SIG-M5 treated with dmso at 0.1 percent for 504 hours (cell line): ENCODE measurements around the gene GPR21.

Experiments used
- DNase-seq: peaks from one replicate; lab custom pipeline; 2025; ENCODE audit not compliant: unreplicated experiment; lab: John Stamatoyannopoulos, UW

GPR21 gene, protein sequence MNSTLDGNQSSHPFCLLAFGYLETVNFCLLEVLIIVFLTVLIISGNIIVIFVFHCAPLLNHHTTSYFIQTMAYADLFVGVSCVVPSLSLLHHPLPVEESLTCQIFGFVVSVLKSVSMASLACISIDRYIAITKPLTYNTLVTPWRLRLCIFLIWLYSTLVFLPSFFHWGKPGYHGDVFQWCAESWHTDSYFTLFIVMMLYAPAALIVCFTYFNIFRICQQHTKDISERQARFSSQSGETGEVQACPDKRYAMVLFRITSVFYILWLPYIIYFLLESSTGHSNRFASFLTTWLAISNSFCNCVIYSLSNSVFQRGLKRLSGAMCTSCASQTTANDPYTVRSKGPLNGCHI

DNA sequence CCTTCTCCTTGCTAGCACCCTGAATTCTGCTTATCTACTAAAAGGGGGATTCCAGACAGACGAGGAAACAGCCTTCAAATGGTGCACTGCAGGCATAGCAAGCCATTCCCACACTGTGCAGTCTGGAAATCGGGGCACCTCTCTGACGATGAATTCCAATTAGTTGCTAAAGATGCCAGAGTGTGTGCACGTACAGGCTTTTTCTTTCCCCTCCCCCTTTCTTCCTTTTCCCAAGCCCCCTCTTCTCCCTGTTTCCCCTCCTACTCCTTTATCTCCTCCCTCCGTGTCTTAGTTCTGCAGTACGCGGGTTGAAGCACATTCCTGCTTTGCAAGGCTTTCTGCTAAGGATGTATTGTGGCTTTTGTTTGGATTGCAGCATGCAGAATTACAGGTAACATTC lies at the start of gene GPR21:
TSS of gene GPR21 (plus strand) at position 316 of the 400 bp plus-strand sequence. CDS start 900 bp downstream, outside the sequence.
- no peak for DNase-seq

DNA sequence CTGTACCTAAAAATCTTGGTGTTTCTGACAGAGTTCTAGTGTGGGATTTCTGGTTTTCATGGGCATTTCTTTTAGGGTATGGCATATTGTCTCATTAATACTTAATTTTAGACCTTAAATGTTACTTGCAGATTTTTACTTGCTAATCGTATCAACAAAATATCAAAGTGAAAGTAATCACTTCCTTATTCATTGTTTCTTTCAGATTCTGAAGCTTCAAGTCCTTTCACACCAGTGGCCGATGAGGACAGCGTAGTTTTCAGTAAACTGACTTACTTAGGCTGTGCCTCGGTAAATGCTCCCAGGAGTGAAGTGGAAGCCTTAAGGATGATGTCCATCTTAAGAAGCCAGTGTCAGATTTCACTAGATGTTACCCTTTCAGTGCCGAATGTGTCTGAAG lies 47.5 kb upstream of the GPR21 start:
- no peak for DNase-seq

DNA sequence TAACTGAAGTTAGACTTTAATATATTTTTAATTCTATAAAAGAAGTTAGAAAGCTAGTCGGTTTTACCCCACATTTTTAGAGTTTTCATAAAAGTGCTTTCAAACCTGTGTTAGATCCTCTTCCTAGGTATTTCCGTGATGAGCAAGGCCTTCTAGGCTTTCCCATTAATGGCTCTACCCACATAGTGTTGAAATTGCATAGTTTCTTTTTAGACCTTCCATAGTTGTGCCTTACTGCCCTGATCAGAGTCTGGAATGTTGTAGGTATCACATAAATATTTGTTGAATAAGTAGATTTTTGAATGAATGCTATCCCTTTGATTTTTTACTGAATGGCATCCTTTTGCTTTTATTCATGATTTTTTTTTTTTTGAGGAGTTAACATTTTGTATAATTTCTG lies 45.3 kb upstream of the GPR21 start:
- no peak for DNase-seq

DNA sequence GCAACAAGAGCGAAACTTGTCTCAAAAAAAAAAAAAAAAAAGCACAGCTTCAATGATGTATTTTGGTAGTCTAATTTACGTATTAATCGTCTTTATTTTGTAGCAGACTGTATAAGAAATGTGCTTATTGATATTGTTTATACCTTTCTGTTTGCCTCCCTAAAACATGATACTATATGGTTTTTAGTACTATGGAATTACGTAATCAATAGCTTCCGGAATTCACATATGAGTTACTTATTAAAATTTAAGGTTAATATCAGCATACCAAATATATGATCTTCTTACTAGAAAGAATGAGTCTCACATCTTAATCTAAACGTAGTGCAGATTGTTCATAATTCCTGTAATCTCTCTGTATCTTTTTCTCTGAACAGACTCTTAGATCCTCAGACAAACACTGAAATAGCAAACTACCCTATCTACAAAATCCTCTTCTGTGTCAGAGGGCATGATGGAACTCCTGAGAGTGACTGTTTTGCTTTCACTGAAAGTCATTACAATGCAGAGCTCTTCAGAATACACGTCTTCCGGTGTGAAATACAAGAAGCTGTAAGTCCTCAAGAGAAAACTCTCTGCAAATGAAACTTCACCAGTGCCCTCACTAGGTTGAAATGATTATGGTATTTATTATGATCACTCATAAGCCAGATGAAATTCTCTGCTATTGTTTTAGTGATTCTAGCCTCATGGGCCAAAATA lies 44.4 kb upstream of the GPR21 start:
- no peak for DNase-seq

DNA sequence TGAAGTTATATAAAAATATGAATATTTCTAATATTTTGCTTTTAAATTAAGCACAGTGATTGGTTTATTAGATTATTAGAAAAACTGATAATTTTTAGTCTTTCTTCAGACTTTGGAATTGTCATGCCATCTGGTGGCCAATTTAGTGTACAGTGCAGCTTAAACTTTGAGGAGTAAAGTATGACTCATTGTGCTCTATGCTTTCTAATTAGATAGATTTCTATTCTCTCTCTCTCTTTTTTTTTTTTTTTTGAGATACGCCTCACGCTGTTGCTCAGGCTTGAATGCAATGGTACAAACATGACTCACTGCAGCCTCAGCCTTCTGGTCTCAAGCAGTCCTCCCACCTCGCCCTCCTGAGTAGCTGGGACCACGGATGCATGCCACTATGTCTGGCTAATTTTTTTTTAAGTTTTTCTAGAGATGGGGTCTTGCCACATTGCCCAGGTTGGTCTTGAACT lies 42.1 kb upstream of the GPR21 start:
- peak; percentile 26 for DNase-seq

DNA sequence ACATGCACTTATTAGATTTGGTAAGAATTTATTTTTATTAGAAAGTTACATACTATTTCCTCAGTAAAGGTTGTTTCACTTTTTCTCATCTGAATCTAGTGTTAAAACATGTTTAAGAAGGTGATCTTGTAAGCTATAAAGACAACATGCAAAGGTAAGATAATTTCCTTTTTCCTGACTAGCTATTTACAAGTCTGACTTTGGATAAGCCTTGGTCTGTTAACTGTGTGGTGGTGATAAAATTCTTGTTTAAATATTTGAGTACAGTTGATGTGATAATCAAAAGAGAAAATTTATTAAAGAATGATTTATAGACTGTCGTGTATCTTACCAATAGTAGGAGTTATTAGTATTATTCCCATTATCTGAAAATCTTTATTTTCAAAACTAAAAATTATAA lies 36.9 kb upstream of the GPR21 start:
- DNase-seq: no peak

DNA sequence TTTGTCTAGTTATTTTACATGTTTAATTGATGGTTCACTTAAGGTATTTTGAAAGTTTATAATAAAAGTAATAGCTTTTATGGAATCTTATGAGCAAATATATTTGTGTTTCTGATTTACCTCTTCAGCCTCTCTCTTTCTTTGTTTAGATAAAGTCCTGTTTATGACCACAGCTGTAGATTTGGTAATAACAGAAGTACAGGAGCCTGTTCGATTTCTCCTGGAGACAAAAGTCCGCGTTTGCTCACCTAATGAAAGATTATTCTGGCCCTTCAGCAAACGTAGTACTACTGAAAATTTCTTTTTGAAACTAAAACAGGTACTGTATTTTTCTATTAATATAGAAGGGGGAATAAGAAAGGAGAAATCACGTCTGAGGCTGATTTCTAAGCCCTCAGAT lies 35.0 kb upstream of the GPR21 start:
- DNase-seq: no peak

DNA sequence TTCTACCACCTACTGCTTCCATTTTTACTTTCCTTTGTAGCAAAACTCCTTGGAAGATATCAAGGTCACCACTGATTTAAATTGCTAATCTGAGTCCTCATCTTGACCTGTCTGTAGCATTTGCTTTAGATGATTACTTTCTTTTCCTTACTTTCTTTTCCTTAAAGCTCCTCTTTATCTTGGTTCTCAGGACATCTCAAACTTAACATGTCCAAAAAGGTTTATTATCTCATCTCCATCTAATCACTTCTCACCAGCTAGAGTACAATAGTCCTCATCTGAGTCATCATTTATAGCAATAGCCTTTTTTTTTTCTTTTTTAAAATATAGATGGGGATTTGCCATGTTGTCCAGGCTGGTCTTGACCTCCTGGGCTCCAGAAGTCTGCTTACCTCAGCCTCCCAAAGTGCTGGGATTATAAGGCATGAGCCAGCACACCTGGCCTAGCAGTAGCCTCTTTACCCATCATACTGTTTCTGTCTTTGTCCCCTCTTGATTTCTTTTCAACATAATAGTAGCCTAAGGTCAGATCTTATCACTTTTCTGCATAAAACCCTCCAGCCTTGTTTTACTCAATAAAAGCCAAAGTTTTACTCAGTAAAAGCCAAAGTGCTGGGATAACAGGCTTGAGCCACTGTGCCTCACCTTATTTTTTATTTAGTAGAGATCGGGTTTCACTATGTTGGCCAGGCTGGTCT lies 32.9 kb upstream of the GPR21 start:
- no peak for DNase-seq

DNA sequence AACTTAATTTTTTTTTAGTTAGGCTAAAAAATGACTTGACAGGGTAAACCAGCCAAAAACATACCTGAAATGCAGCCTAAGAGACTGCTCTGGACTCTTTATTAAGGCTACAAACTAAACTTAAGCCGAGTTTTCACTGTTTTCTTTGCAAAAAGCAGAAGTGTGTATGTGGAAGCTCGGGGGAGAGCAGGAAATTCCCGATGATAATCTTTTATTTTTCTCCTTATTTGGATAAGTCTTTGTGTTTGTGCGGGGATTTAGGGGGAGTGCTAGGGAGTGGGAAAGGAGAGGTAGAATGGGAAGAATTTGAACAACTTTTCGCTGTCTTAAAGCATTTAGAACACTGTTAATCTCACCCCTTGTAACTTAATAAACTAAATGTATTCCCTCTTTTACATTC lies 30.7 kb upstream of the GPR21 start:
- no peak for DNase-seq

DNA sequence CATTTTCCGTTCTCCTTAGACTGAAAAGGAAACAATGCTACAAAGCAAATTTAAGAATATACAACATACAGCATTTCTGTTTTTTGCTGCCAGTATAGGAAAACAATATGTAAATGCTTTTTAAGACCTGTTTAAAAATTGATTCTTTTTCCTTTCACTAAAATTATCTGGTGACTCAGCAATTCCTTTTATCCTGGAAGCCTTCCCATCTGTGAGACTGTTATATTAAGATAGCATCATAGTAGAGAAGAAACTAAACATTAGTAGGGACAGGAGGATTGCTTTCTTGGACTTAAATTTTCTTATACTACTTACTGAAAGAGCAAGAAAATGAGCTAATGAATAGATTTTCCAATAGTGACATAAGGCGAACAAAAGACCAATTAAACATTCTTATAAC lies 30.0 kb upstream of the GPR21 start:
- DNase-seq: no peak

DNA sequence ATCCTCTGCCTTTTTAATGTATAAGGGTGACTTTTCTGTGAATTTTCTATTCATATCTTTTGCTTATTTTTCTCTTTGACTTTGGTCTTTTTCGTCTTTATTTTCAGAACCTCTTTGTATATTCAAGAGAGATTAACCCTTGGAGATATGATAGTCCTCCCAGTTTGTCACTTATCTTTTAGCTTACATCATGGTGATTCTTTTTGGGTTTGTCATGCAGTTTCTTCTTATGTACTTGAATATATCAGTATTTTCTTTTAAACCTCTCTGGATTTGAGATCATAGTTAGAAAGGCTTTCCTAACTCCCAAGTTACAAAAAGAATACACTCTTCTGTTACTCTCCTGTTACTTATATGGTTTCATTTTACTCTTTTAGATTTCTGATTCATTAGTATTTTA lies 27.5 kb upstream of the GPR21 start:
- no peak for DNase-seq

DNA sequence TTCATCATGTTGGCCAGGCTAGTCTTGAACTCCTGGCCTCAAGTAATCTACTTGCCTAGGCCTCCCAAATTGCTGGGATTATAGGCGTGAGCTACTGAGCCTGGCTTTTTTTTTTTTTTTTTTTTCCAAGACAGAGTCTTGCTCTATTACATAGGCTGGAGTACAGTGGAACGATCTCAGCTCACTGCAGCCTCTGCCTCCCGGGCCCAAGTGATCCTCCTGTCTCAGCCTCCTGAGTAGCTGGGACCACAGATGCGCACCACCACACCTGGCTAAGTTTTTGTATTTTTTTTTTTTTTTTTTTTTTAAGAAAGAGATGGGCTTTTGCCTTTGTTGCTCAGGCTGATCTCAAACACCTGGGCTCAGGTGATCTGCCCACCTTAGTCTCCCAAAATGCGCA lies 26.2 kb upstream of the GPR21 start:
- DNase-seq: no peak

DNA sequence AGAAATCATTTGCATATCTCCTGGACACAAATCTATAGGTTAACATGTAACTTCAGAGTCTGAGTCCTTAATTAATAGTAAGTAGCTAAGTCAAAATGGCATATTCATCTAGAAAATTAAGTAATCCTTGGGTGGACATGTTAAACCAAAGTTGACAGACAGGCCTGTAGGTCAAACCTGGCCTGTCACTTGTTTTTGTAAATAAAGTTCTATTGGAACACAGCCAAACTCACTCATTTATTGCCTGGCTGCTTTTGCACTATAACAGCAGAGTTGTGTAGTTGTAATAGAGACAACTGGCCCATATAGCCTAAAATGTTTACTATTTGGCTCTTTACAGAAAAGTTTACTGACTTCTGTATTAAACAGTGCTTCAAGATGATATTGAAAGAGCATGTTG lies 24.6 kb upstream of the GPR21 start:
- DNase-seq: no peak

DNA sequence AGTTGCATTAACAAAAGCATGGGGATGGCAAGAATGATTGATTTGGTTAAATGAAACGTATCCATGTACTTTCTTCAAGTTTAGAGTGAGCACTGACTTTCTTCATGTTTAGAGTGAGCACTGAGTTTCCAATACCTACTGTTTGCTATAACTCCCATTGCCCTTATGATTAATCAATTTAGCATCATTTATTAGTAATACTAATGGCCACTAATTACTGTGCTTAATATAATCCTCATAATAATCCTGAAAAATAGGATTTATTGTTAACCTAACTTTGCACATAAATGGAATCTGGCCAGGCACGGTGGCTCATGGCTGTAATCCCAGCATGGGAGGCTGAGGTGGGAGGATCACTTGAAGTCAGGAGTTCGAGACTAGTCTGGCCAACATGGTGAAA lies 22.1 kb upstream of the GPR21 start:
- no peak for DNase-seq

DNA sequence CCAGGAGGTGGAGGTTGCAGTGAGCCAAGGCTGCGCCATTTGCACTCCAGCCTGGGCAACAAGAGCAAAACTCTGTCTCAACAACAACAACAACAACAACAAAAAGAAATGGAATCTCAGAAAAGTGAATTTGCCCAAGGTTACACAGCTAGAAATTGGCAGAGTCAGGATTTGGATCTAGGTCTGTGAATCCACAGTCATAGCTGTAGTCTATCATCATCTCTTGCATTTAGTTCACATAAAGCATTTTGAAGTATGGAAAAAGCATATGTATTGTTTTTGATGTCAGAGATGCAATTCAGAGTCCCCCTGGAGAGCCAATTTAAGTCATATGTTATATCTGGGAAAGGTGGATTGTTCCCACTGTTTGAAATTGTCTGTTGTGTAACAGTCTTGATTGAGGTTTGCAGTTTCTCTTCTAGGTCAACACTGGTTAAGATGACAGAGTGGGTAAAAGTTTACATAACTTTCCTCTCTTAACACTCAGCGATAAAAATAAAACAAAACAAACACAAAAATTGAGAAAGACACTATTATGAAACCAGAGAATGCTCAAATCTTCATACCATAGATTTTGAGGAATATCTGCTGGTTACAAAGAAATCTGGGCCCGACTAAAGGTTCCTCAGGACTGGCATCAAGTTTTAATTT lies 21.5 kb upstream of the GPR21 start:
- no peak for DNase-seq

DNA sequence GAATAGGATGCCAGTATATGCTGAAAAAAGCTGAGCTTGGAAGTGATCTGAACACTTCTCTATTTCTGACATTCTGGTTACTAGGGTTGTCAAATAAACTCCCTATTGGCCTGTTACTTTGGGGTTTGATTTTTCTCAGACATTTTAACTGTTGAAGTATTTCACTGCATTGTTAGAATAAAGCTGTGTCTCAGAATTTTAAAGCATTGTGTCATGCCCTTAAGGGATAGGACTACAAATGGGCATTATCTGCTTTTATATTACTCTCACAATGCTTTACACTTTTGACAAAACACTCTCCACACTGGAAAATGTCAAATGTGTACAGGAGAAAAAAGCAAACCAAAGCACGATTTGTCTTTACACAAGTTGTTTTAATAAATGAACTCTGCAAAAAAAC lies 16.8 kb upstream of the GPR21 start:
- DNase-seq: no peak

DNA sequence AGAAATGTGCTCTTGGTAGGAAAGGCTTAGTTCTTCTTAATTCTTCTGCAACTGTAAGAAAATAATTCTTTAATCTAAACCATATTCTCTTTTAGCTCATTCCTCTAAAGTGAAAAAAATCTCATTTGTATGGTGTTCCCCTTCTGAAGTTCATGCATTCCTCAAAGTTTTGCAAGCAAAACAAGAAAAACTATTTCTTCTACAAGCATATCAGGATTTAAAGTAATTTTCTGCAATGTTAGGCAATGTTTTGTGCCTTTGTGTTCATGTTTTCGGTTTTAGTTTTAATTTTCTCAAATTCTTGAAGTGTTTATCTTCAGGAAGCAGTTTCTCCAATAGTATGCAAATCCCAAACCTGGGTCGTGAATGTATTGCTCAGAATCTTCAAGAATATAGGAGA lies 12.7 kb upstream of the GPR21 start:
- DNase-seq: no peak

DNA sequence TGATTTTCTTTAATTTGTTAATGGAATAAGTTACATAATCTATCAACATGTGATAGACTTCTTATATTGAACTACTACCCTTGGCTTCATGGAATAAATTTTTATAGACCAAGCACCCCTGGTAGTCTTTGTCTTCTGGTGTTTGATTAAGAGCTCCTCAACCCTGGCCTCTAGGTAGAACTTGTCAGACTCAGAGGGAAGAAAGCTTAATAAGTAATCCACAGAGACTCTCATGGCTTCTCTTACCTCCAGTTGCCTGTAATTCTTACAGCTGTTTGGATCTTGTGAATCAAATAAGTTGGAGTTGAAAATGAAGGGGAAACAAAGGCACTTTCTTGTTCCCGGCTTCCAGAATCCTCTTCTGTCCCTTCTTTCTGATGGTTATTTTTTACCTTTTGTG lies 7.0 kb upstream of the GPR21 start:
- no peak for DNase-seq

DNA sequence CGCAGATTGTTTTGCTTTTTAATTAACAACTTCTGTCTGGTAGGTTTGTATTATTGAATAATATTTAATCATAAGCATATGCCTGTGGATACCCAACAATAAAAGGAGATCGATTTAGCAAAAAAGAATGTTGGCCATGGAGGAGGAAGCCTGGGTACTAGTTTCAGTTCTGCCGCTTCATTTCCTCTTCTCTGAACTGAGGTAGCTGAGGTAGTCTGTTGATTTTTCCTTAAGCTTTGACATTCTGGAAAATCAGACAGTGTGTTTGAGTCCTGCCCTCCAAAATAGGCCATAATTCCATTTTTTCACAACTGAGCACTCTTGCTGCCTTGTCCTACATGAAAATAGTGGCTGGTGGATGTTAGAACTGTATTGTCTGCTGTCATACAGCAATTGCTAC lies 6.0 kb upstream of the GPR21 start:
- DNase-seq: no peak

DNA sequence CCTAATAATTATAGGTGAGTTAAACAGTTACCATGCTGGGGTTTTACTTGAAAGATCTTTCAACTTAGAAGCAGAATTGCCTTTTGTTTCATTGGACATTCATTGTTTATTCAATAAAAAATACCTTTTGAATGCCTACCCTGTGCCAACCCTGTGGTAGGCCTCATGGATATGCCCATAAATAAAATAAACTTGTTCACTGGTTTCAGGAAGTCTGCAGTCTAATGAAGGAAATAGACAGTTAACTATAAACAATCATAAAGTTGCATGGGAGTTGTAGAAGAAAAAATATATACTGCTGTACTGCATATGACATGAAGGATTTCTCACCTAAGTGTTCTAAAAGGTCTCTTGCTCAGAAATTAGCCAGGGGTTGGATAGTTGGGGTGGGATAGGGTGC lies 5.3 kb upstream of the GPR21 start:
- DNase-seq: no peak

DNA sequence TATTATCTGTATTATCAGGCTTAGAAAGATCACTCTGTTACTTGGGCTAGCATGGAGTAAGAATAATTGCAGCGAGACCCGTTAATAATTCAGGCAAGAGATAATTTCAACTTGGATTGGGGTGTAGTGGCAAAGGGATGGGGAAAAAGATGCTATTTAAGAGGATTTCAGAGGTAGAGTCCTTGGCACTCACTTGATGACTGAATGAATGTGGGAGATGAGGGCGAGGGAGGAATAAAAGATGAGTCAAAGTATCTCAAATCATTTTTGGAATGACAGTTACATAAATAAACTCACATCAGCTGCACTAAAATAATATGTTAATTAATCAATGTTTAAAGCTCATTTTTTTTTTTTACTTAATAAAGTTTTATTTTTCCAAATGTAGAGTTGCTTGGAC lies 4.5 kb upstream of the GPR21 start:
- no peak for DNase-seq

DNA sequence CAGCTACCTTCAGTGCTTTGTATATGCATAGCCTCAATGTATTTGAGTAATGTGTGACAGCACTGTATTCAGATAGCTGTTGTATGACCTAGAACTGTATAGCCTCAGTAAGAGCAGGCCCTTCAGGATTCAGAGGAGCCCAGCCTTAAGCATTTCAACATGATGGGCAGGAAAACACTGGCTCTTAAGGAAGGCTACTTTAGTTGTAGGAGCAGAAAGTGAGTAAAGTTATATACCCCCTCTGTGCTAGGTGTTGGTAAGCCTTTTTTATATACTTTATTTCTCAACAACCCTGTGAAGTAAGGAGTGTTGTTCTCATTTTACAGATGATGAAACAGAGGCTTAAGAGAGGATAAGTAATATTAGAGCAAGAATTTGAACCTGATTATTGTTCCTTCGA lies 1.5 kb upstream of the GPR21 start:
- no peak for DNase-seq
